Stimulated activated CD4-positive, alpha-beta T cell treated with anti-CD3 and anti-CD28 coated beads, TNF-alpha, amount 100 ng/mL, for 48 hours (primary cell): ENCODE measurements around the gene RCHY1.
"Not testable (repeated sequence)": the region's sequence is repeated elsewhere in the genome, so short reads cannot be mapped to it uniquely, and the experiment has no call there.

ENCODE experiments used
- DNase-seq, 3 donors: peaks; one replicate each; pipeline ENCODE4 v3.0.0-alpha.2; 2020; ENCODE audit warnings: low read depth in 3 of 3

The RCHY1 gene

GRCh38 chr4:75516144-75516543 is 1.9 kb upstream of the RCHY1 start:
- DNase-seq = no peak

GRCh38 chr4:75514949-75515612 is 878 bp upstream of the RCHY1 start:
- no peak for DNase-seq

DNA sequence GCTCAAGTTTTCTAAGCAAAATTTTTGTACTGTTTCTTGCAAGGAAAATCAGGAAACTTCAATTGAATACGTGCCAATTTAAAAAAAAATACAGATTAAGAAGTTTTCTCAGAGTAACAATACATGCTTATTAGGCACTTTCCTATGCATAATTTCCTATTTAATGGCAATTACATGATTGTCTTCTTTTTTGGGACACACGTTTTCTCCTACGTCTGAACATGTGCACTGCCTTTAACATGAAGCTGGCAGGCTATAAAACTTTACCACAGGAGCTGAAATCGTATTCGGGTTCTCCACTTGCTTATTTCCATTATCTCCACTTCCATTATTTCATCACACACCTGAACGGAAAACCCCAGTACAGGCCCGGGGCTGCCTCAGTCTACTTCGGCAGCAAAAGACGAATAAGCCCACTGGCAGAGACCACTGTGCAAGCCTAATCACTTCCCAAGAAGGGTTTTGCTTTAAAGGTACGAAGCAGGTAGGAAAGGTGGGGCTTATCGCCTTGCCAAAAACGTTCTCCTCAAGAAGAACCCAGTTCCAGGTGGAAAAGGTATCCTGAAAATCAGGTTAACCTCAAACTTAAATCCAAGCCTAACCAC is 575 bp downstream of the RCHY1 start:
- DNase-seq = no peak

- no peak for DNase-seq
These were observed 1.6 kb downstream of the RCHY1 start for GRCh38 chr4:75512386-75513211.

GRCh38 chr4:75511841-75512240 is 2.4 kb downstream of the RCHY1 start:
- no peak for DNase-seq

DNA sequence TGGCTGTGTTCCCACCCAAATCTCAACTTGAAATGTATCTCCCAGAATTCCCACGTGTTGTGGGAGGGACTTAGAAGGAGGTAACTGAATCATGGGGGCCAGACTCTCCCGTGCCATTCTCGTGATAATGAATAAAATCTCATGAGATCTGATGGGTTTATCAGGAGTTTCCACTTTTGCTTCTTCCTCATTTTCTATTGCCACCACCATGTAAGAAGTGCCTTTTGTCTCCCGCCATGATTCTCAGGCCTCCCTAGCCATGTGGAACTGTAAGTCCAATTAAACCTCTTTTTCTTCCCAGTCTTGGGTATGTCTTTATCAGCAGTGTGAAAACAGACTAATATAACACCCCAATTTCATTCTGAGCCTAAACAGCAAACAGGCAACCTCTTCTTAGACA is 4.6 kb downstream of the RCHY1 start:
- not testable (repeated sequence) for DNase-seq

GRCh38 chr4:75505630-75506029 is 8.6 kb downstream of the RCHY1 start:
- DNase-seq = no peak

DNA sequence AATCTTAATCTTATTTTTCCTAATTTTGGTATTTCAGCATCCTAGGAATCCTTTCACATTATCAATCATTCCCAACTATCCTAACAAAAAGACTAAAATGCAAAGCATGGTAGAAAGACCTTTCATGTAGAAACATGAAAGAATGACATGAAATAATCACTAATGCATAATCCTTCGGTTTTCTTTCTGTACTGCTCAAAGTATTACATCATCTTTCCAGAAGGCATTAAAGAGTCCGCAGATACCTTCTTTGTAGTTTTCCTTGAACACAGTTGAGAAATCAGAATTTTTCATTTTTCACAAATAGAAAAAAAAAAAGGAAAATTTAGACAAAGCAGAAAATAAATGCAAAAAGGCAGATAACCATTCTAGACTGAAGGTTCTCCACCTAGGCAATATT is 11.5 kb downstream of the RCHY1 start:
- no peak for DNase-seq

- DNase-seq = no peak
These were observed 14.3 kb downstream of the RCHY1 start for GRCh38 chr4:75499900-75500299.

DNA sequence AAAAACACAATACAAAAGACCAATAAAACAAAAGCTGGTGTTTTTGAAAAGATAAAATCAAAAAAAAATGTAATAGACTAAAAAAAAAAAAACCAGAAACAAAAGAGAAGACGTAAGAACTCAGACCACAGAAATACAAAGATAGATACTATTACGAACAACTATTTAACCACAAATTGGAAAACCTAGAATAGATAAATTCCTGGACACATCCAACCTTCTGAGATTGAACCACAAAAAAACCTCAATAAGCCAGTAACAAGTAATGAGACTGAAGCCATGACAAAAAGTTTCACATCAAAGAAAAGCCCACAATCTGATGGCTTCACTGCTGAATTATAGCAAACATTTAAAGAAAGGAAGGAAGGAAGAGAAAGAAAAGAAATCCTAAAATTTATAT is 16.2 kb downstream of the RCHY1 start:
- no peak for DNase-seq

DNA sequence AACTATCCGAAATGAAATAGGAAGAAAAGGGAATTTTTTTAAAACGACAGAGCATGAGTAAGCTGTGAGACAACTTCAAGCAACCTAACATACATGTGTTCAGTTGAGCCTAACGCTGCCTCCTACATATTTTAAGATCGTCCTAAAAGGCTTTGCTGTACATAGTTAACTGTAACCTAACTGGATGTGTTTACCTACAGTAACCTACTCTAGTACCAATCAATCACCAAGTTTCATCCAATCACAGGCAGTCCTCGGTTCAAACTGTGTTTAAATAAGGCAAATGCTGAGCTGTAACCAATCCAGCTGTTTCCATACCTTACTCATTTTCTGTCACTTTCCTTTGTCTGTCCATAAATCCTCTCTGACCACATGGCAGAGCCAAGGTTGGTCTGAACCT is 17.1 kb downstream of the RCHY1 start:
- no peak for DNase-seq

DNA sequence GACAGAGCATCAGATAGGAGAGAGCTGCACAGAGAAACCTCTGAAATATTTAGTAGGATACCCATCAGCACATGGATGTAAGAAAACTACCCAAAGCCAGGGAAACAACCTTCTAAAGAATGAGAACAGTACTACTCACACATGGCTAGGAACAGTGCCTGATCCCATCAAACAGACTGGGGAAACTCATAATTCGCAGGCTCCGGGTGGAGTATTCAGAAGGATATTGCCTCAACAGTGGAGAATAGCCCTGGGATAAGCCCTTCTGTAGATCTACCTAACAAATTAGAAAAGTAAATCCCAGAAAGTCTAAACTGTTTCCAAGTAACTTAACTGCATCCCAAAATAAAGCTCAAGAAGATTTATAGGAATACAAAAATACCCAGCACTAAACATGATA is 17.8 kb downstream of the RCHY1 start:
- no peak for DNase-seq

DNA sequence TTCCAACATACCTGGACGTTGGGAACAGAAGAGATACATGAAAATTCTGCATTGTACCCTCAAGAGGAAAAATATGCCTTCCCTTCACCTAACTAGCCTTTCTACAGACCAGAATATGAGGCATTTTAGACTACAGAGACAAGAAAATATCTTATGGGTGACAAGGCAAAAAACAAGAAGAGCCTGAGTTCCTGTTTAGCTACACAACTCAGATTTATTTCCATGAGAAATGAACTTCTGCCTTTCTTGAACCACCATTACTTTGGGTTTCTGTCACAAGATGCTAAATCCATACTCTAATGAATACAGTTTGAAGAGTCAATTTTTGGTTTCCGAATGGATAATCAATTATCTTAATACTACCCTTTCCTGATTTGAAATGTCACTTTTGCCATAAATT is 18.7 kb downstream of the RCHY1 start:
- DNase-seq = no peak

GRCh38 chr4:75494563-75494962 is 19.6 kb downstream of the RCHY1 start:
- no peak for DNase-seq

- no peak for DNase-seq
These were observed 24.0 kb downstream of the RCHY1 start for GRCh38 chr4:75490155-75490554.

GRCh38 chr4:75484190-75484589 is 30.0 kb downstream of the RCHY1 start:
- no peak for DNase-seq

DNA sequence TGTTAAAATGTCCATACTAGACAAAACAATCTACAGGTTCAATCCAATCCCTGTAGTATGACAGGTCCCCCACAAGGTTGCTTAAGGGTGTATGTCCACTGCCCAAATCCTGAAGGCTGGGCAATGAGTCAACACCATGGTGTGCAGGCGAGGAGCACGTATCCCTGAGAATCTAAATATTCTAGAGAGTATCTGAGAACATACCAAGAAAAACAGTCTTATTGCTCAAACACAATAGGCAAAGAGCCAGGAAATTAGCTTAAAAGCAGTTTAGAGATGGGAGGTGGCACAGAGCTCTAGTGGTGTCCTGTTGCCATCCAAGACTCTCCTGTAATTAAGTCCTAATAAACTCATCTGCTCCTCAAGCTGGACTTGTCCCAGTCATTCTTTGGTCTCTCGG is 37.0 kb downstream of the RCHY1 start:
- no peak for DNase-seq

DNA sequence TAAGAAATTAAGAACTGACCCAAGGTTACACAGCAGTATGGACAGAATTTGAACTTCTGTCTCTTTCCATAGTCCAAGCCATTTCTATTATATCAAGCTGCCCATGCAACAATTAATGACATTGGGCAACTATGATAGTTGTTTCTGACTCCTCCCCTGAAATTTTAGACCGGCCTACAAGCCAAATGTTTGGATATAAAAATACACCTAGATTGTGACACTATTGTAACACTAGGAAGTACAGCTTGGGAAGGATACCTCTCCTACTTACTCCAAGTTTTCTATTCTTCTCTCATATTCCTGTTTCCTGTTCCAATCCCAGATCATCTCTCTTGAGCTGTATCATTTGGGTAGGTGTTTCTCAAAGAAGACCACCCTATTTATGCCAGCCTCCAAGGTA is 43.5 kb downstream of the RCHY1 start:
- no peak for DNase-seq

- no peak for DNase-seq
These were observed 44.3 kb downstream of the RCHY1 start for GRCh38 chr4:75469896-75470295.

GRCh38 chr4:75457365-75457764 is 56.8 kb downstream of the RCHY1 start:
- no peak for DNase-seq

GRCh38 chr4:75434105-75434504 is 80.1 kb downstream of the RCHY1 start:
- DNase-seq = no peak

GRCh38 chr4:75432683-75433082 is 81.5 kb downstream of the RCHY1 start:
- no peak for DNase-seq

GRCh38 chr4:75429208-75429607 is 85.0 kb downstream of the RCHY1 start:
- no peak for DNase-seq
